ENCODE data around the gene ATP8A2.

- TF ChIP-seq CTCF (IDR thresholded peaks at IDR 0.05) (no peak), POLR2A (IDR thresholded peaks at IDR 0.05) (no peak)
Measured at GRCh38 chr13:25687471-25688225, 315.9 kb downstream of the ATP8A2 start.

Data from right lobe of liver (tissue), 4 donors.